ENCODE measurements around the gene INSR.
A peak's percentile ranks its signal among the peaks of the same experiment; 100 is the strongest.
"Not testable (repeated sequence)": the region's sequence is repeated elsewhere in the genome, so short reads cannot be mapped to it uniquely, and the experiment has no call there.

INSR gene

DNA sequence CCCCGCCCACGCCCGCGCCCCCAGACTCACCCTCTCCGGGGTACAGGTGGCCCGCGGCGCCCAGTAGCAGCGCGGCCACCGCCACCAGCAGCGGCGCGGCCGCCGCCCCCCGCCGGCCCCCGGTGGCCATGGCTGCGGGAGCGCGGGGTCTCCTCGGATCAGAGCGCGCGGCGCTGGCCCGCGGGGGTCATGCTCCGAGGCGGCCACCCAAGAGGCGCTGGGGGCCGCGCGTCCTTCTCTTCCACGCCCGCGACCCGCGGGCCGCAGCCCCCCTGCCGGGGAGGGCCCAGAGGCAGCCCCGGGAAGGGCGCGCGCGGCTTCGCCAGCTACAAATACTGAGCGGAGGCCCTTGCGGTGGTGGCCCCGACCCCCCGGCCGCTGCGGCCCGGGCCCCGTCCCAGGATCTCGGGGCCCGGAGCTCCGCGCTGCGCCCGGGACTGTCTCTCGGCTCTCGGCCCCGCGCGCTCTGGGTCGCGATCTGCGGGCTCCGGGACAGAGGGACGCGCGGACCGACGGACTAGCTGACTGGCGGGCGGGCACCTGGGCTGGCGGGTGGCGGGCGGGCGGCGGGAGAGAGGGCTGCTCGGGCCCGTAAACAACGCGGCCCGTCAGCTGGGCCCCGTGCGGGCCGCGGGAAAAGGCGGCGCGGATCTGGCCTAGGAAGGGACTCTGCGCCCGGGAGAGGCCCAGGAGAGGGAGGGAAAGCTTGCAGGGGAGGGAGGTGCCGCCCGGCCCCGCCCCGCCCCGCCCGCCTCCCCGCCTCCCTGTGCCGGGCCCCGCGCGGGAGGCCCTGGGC is at the start of gene INSR:
INSR (minus strand) TSS at position 653 of the 796 bp plus-strand sequence; CDS start at position 130, 523 bp downstream.
- DNase-seq, result peak; percentile 57

DNA sequence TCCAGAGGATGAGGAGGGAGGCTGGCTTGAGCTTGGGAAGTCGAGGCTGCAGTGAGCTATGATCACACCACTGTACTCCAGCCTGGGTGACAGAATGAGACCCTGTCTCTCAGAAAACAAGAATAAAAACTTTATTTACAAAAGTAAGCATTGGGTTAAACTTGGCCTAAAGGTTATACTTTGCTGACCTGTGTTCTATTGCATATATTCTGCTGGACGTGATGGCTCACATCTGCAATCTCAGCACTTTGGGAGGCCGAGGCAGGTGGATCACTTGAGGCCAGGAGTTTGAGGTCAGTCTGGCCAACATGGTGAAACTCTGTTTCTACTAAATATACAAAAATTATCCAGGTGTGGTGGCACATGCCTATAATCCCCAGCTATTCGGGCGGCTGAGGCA is 47.9 kb upstream of the INSR start:
- DNase-seq, result no peak

DNA sequence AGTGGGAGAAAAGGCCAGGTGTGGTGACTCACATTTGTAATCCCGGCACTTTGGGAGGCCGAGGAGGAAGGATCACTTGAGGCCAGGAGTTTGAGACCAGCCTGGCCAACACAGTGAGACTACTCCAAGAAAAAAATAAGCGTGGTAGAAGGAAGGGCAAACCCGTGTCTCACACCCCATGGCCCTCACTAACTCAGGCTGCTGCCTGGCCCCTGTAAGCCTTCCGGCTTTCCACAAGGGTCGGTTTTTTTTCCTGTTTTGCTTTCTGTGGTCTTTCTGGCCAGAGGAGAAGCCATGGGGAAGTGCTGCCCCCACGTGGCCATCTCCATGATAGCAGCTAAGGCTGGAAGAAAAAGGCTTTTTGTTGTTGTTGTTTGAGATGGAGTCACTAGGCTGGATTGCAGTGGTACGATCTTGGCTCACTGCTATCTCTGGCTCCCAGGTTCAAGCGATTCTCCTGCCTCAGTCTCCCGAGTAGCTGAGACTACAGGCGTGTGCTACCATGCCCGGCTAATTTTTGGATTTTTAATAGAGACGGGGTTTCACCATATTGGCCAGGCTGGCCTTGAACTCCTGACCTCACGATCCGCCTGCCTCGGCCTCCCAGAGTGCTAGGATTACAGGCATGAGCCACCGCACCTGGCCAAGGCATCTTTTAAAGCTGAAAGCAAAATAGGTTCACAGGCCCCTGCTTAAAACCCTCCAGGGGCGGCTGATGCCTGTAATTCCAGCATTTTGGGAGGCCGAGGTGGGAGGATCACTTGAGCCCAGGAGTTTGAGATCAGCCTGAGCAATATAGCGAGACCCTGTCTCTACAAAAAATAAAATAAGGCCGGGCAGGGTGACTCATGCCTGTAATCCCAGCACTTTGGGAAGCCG is 47.0 kb upstream of the INSR start:
- DNase-seq, result peak; percentile 59

DNA sequence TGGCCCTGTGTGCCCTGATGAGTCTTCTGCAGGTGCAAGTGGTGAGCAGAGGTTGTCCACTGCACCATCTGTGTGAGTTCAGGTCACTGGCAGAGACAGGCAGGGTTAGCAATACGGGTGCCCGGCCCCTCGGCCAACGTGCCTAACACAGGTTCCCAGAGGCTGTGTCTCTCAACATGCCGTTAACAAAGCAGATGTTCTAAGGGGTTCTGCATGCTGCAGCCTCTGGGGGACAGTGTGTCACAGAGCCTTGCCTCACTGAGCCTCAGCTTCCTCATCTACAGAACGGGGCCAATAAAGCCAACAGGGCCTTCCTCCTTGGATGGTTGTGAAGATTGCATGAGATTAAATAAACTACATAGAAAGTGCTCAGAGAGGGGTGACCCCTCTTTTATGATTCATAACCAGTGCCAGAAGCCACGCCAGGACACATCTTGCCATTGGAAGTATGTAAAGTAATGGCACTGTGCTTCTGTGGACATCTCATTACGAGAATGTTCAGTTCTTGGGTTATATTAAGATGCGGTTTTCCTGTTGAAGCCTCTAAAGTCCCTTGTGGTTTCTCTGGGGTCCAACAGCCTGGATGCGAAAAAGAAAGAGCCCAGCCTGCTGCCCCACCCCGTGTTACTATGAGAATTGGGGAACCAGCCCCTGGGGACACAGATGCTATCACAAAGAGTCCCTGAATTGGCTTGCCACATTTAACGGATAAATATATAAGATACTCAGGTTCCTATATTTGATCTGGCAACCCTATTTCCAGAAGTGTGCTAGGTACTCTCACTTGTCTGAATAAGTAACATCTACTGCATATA is 43.4 kb upstream of the INSR start:
- DNase-seq, result no peak

DNA sequence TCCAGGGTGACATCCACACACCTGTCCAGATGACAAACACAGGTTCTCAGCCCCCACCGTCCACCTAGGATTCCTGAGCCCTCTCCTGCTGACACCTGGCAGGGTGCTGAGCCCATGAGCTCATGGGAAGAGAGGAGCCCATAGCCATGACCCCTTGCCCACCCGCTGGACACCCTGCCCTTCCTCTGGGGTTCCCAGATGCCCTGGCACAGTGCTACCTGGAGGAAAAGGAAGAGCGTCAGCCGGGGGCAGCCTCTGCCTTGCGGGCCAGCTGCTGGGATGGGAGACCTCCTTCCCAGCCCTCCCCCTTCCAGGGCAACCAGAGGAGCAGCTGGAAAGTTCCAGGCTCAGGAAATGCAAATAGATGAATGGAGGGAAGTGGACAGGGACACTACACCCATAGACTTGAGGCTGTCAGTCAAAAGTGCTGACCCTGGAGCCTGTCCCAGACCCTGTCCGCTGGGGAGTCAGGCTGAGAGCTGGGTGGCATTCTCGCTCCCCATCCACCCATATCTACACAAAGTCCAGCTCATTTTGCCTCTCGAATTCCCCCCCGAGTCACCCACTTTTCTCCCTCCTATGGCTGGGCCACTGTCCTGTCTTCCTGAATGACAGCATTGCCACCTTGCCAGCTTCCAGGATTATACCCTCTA is 42.2 kb upstream of the INSR start:
- DNase-seq, result no peak

DNA sequence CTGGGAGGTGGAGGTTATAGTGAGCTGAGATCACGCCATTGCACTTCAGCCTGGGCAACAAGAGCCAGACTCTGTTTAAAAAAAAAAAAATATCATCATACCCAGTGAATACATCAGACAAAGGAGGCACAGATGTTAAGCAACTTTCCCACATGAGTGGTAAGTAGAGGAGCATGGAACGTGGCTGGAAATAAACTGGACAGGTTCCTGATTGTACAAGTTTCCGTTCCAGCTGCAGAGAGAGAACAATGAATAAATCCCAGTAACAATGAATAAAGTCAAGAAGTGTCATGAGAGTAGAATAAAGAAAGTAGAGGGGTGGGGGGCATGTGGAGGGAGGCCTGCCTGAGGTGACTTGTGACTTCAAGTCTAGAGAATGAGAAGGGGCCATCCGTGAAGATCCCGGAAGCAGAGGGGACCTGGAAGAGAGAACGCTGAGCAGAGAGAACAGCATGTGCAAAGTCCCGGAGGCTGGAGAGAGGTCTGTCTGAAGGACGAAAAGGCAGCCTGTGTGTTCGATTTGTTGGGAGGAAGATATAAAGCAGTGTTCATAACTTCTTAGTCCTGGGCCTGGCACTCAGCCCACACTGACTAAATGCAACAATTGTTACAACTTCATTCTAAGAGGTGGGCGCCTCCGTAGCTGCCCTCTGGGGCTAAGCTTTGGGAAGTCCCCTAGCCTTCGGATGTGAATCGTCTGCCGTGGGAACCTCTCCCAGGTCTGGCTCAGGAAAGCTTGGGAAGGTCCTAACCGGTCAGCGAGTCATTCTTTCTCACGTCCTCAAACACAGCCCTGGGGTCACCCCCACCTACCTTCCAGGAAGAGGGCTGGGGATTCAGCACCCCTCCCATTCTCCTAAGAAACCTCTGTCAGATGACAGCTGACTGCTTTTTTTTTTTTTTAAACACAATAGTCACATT is 39.2 kb upstream of the INSR start:
- no peak for DNase-seq

DNA sequence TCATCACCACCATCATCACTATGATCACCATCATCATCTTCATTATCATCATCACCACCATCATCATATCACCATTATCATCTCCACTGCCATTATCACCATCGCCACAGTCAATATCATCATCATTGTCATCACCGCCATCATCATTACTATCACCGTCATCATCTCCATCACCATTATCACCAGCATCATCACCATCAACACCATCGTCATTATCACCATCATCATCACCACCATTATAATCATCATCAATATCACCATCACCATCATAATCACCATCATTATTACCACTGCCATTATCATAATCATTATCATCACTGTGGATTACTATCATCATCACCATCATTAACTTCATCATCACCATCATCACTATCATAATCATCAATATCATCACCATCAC is 37.2 kb upstream of the INSR start:
- DNase-seq, result no peak

DNA sequence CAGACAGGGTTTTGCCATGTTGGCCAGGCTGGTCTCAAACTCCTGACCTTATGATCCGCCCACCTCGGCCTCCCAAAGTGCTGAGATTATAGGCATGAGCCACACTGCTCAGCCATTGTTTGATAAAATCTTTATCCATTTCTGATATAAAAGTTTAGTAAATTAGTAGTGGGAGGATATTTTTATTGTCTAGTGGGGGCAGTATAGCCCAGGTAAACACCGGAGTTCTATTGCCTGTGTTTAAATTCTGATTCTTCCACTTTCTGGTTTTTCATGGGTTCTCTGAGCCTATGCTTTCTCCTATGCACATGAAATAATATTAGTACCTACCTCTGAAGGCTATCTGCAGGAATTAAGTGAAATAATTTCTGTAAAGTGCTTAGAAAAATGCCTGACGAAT is 34.4 kb upstream of the INSR start:
- no peak for DNase-seq

DNA sequence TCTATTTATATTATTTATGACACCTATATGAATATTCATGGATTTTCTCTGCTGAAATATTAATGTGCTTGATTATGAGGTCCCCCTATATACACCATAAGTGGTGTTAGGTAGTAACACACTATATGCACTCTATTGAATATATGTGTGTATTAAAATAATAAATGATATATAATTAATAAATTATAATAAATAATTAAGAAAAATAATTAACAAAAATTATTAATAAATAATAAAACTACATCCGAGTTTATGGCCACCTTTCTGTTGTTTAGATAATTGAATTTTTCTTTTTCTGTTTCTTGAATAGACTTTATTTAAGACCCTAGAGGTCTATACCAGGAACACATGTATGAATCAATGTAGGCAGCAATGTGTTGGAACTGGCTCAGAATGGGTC is 33.6 kb upstream of the INSR start:
- no peak for DNase-seq

DNA sequence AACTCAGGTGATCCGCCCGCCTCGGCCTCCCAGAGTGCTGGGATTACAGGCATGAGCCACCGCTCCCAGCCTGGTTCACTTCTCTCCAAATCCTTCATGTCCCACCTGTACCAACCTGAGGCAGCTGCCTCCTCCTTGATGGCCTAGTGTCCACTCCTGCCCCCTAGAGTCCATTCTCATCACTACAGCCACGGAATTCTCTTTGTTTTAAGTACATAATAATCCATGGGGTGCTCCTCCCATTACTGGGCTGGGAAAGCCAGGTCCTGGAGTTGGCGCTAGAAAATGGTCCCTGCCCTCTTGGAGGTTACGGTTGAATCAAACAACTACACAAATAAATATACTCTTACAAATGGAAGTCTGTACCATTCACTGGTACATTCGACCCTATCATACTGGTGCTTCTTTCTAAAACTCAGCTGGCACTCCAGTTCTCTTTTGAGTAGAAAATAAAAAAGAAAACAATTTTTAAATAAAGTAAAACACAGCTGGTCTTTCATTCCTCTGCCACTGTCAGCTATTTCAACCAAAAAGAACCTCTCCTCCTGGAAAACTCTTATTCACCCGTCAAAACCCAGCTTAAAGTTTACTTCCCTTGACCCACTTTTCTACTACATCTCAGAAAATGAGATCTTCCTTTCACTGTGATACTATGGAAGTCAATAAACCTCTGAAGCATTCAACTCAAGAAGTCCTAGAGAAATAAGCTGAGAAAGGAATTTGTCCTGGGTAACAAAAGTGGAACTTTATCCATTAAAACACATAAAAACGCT is 32.1 kb upstream of the INSR start:
- DNase-seq, result peak; percentile 24

DNA sequence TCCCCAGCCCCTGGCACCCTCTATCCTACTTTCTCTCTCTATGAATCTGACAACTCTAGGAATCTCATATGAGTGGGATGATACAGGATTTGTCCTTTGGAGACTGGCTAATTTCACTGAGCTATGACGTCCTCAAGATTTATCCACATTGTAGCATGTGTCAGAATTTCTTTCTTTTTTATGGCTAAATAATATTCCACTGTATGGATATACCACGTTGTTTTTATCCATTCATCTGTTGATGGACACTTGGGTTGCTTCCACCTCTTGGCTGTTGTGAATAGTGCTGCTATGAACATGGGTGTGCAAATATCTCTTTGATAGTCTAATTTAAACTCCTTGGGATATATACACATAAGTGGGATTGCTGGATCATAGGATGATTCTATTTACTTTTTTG is 24.0 kb upstream of the INSR start:
- DNase-seq, result no peak

DNA sequence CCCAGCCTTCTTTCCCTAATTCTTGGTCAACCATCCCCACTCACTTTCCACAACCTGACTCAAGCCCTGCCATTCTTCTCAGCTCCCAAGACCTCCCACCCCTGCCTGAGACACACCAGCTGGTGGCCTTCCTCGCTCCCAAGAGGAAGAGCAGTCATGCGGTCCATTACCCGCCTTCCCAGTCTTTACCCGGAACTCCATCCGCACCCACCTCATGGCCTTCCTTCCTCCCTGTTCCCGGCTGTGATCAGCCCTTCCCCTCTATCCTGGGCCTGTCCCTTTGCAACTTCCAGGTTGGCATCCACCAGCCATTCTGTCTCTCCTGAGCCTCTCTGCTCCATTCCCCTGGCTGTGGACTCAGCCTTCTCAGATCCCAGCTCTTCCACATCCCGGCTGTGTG is 18.6 kb upstream of the INSR start:
- DNase-seq, result no peak

DNA sequence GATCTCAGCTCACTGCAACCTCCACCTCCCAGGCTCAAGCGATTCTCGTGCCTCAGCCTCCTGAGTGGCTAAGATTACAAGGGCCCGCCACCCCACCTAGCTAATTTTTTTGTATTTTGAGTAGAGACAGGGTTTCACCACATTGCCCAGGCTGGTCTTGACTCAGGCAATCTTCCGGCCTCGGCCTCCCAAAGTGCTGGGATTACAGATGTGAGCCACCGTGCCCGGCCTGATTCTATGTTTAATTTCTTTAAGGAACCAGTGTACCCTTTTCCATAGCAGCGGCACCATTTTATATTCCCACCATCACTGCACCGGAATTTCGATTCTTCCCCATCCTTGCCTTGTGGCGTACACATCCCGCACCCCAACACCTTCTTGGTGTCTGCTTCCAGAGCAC is 17.7 kb upstream of the INSR start:
- no peak for DNase-seq

DNA sequence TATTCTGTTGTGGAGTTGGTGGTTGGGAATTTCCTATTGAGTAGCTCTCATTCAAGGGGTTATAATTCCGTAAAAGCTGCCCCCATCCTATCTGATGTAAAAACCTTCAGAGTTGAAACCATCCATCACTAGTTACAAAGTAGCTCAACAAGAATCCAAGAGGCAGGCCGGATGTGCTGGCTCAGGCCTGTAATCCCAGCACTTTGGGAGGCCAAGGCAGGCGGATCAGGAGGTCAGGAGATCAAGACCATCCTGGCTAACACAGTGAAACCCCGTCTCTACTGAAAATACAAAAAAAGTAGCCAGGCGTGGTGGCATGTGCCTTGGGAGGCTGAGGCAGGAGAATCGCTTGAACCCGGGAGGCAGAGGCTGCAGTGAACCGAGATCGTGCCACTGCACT is 14.1 kb upstream of the INSR start:
- not testable (repeated sequence) for DNase-seq

DNA sequence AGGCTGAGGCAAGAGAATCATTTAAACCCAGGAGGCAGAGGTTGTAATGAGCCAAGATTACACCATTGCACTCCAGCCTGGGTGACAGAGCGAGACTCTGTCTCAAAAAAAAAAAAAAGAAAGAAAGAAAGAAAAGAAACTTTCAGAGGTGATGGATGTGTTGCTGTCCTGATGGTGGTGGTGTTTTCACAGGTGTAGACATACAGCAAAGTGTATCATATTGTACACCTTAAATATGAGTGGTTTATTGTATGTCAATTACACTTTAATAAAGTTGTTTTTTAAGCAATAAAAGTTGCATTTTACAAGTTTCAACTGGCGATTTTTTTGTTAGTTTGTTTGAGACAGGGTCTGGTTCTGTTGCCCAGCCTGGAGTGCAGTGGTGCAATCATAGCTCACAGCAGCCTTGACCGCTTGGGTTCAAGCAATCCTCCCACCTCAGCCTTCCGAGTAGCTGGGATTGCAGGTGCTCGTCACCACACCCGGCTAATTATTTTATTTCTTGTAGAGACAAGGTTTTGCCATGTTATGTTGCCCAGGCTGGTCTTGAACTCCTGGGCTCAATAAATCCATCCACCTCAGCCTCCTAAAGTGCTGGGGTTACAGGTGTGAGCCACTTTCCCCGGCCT is 13.5 kb upstream of the INSR start:
- DNase-seq, result no peak

DNA sequence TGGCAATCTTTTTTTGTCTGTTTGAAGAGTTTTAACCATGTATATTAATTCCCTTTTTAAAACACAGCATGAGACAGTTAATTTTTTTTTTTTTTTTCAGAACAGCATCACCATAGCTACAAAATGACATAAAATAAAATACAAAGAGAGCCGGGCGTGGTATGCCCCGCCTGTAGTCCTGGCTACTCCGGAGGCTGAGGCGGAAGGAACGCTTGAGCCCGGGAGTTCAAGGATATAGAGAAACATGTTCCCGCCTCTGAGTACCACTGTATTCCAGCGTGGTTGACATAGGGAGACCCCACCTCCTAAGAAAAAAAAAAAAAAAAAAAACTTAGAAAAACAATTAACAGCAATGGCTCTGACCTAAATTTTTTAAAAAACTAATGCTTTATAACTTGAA is 10.0 kb upstream of the INSR start:
- DNase-seq, result no peak

DNA sequence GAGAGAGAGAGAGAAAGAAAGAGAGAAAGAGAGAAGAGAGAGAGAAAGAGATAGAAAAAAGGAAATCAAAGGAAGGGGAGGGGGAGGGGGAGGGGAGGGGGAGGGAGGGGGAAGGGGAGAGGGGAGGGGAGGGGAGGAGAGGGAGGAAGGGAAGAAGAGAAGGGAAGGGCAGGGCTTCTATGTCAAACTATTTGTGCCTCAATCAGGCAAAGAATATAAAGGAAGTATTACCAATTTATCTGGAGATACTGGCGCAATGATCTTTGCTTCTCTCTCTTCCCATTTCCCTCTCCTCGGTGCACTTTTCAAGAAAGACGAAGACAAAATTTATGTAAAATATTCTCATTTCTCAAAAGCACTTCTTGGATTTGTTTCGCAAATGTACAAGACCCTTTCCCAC is 9.3 kb upstream of the INSR start:
- DNase-seq, result no peak

DNA sequence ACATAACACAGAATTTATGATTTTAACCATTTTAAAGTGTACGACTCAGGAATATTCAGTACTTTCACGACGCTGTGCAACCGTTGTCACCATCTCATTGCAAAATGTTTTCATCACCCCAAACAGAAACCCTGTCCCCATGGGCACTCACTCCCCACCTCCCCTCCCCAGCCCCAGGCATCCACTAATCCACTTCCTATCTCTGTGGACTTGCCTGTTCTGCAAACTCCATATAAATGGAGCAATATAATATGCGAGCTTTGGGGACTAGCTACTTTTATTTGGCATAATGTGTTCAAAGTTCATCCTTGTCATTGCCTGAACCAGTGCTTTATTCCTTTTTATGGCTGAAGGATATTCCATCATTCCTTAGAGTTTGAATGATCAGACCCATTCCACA is 7.3 kb upstream of the INSR start:
- DNase-seq, result no peak

DNA sequence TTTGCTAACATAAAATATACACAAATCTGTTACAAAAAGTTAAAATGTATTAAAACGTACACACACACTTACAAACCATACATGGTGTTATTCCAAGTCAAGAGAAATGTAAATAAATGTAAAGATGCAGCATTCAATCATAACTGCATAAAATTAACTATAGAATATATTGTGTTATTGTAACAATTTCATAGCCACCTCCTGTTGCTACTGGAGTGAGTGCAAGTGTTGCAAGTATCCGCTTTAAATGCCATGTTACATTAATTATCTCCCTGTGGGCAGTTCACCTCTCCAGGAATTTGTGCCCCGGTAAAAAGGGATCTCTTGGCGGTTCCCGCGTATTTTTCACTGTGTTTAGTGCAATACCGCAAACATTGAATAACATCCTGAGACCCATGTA is 3.5 kb upstream of the INSR start:
- DNase-seq, result no peak

DNA sequence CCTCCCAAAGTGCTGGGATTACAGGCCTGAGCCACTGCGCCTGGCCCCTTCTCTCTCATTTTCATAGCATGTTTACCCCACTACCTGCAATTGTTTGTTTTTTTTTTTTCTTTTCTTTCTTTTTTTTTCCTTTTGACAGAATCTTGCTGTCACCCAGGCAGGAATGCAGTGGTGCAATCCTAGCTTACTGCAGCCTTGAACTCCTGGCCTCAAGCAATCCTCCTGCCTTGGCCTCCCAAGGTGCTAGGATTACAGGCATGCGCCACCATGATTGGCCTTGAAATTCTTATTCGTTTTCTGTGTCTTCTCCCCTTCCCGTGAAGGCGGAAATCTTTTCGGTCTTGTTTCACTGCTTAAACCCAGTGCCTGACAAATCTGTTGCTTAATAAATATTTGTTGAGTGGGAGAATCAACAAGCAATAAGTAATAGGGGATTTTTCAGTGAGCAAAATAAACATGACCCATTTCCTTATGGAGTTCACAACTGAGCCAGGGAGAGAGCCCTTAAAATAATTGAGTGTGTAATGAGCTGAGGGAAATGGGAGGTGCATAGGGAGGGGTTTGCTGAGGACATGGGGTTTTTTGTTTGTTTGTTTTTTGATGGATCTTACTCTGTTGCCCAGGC is 1.8 kb upstream of the INSR start:
- no peak for DNase-seq
